Measurements from ENCODE around the gene IMPDH1. TPM values are rescaled to one million over a fixed set of nuclear protein-coding genes. Genes with fewer than 3 reads are reported as not detected.
A peak's percentile ranks its signal among the peaks of the same experiment; 100 is the strongest.

The IMPDH1 gene
- total and polyA plus RNA-seq, 2 experiments from 2014 or later = 34.7 to 70.5 TPM

DNA sequence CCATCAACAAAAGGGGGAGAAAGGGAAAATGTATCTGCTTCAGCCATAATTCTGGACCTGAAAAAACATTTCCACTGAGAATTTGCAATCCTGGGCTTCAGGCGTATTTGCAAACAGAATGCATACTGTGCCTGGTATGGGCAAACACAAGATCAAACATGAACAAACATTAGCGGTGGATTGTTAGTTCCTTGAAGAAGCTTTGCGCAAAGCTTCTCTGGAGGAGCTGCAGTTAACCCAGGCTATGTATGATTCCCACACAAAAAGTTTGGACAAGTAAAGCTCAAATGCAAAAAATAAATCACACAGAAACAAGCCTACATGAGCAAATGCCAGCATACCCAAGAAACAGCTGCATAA, 25.5 kb upstream of the IMPDH1 start:
- WGBS (ENCODE audit: low lambda C conversion rate, missing lambda C conversion rate) = 29% methylated on average over 3 of the region's 3 CpGs
- H2AFZ ChIP-seq = no peak overlapping the region
- no peak for DNase-seq (ENCODE audit: low spot score)

DNA sequence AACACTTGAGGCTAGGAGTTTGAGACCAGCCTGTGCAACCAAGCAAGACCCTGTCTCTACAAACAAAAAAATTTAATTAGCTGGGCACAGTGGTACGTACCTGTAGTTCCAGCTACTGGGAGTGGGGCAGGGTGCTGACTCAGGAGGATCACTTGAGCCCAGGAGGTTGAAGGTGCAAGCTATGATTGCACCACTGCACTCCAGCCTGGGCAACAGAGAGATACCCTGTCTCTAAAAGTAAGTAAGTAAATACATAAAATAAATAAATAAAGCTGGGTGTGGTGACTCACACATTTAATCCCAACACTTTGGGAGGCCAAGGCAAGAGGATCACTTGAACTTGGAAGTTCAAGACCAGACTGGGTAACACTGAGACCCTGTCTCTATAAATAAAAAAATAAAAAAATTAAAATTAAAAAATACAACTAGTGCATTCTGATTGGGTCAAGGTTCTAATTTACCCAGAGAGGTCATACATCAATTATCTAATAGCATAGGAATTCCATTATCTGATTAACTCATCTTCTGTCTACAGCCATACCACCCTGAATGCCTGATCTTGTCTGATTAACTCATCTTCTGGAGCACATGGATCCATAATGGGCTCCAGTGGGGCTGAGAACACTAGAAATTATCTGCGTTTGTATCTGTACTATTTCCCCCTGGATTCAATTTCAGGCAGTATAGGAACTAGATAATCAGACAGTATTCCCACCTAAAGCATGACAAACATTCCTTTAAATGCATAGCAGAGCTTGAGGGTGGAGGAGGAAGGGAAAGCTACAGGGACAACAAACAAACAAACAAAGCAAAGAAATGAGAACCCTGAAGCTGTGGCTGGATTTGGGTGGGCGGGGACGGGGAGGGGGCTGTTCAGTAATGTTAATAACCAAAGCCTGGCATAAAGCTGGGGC, 24.9 kb upstream of the IMPDH1 start:
- Histone ChIP-seq H3K4me3 (no peak overlapping the region), H3K9me2 (replicated peaks; ENCODE audit: insufficient read depth) (no peaks in the 10 kb centered on the region), H3K27me3 (no peaks in the 10 kb centered on the region), H3K4me2 (peak overlapping the region; percentile 52), H3K4me1 (ENCODE audit: insufficient read depth) (peaks cover 16% of the 10 kb centered on the region), H3K27ac (peak overlapping the region; percentile 49), H3K79me2 (no peaks in the 10 kb centered on the region), H3K36me3 (replicated peaks; ENCODE audit: insufficient read depth, low read depth) (no peaks in the 10 kb centered on the region), H3K9me3 (ENCODE audit: low read depth) (no peaks in the 10 kb centered on the region), H4K20me1 (ENCODE audit: insufficient read depth, poor library complexity, severe bottlenecking) (no peaks in the 10 kb centered on the region), H2AFZ (no peak overlapping the region)
- WGBS (ENCODE audit: low lambda C conversion rate, missing lambda C conversion rate) = 52% methylated on average over 4 of the region's 4 CpGs
- no peak for DNase-seq (ENCODE audit: low spot score)
- TF ChIP-seq, protein P1, sequence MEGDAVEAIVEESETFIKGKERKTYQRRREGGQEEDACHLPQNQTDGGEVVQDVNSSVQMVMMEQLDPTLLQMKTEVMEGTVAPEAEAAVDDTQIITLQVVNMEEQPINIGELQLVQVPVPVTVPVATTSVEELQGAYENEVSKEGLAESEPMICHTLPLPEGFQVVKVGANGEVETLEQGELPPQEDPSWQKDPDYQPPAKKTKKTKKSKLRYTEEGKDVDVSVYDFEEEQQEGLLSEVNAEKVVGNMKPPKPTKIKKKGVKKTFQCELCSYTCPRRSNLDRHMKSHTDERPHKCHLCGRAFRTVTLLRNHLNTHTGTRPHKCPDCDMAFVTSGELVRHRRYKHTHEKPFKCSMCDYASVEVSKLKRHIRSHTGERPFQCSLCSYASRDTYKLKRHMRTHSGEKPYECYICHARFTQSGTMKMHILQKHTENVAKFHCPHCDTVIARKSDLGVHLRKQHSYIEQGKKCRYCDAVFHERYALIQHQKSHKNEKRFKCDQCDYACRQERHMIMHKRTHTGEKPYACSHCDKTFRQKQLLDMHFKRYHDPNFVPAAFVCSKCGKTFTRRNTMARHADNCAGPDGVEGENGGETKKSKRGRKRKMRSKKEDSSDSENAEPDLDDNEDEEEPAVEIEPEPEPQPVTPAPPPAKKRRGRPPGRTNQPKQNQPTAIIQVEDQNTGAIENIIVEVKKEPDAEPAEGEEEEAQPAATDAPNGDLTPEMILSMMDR (IDR thresholded peaks at IDR 0.05; ENCODE audit: poor library complexity) = no peak
- TF ChIP-seq EZH2phosphoT487 (IDR thresholded peaks at IDR 0.05; ENCODE audit: low read depth, severe bottlenecking, unreplicated experiment) = no peak
- no peak for TF ChIP-seq EZH2 (IDR thresholded peaks at IDR 0.05; ENCODE audit: borderline replicate concordance)

More for the DNA sequence above, 25.5 kb upstream of the IMPDH1 start:
- Histone ChIP-seq H3K9me2 (replicated peaks; ENCODE audit: insufficient read depth) (no peaks in the 10 kb centered on the region), H3K27ac (peak overlapping the region; percentile 49), H3K79me2 (no peaks in the 10 kb centered on the region), H3K4me2 (peak overlapping the region; percentile 52), H3K36me3 (replicated peaks; ENCODE audit: insufficient read depth, low read depth) (no peaks in the 10 kb centered on the region), H3K9me3 (ENCODE audit: low read depth) (no peaks in the 10 kb centered on the region), H3K4me1 (ENCODE audit: insufficient read depth) (peaks cover 16% of the 10 kb centered on the region), H3K4me3 (no peak overlapping the region), H3K27me3 (no peaks in the 10 kb centered on the region), H4K20me1 (ENCODE audit: insufficient read depth, poor library complexity, severe bottlenecking) (no peaks in the 10 kb centered on the region)
- TF ChIP-seq, protein P1 (IDR thresholded peaks at IDR 0.05; ENCODE audit: poor library complexity) = no peak
- TF ChIP-seq EZH2 (IDR thresholded peaks at IDR 0.05; ENCODE audit: borderline replicate concordance) = no peak

DNA sequence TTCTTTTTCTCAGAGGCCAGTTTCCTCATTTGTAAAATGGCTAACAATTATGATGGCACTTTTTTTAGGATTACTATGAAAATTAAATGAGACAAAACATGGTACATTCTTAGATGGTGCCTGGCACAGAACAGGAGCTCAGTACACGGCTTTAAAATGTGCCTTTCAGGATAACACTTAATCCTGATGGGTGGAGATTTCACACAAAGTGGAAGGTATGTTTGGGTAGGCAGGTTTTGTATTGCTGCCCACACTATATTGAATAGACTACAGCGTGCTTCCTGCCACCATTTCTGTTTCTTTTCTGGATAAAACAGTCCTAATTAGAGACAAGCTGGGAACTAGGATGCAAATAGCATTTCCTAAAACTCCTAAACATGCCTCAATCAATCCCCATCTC, 22.0 kb upstream of the IMPDH1 start:
- Histone ChIP-seq H3K36me3 (replicated peaks; ENCODE audit: insufficient read depth, low read depth) (no peaks in the 10 kb centered on the region), H3K27me3 (no peaks in the 10 kb centered on the region), H4K20me1 (ENCODE audit: insufficient read depth, poor library complexity, severe bottlenecking) (no peaks in the 10 kb centered on the region), H3K79me2 (no peaks in the 10 kb centered on the region), H3K9me3 (ENCODE audit: low read depth) (no peaks in the 10 kb centered on the region), H3K9me2 (replicated peaks; ENCODE audit: insufficient read depth) (no peaks in the 10 kb centered on the region), H3K27ac (no peak overlapping the region), H3K4me1 (ENCODE audit: insufficient read depth) (peaks cover 16% of the 10 kb centered on the region), H3K4me2 (no peak overlapping the region), H3K4me3 (no peak overlapping the region), H2AFZ (no peak overlapping the region)
- DNase-seq (ENCODE audit: low spot score) = no peak
- 71% methylated on average over 2 of the region's 2 CpGs for WGBS (ENCODE audit: low lambda C conversion rate, missing lambda C conversion rate)
- TF ChIP-seq EZH2phosphoT487 (IDR thresholded peaks at IDR 0.05; ENCODE audit: low read depth, severe bottlenecking, unreplicated experiment) (no peak), EZH2 (IDR thresholded peaks at IDR 0.05; ENCODE audit: borderline replicate concordance) (no peak)
- TF ChIP-seq, protein P1 (IDR thresholded peaks at IDR 0.05; ENCODE audit: poor library complexity) = no peak
